GM18502 (cell line): Measurements from ENCODE around the gene GGT5.
"Not testable (repeated sequence)": the region's sequence is repeated elsewhere in the genome, so short reads cannot be mapped to it uniquely, and the experiment has no call there.

Source experiments
- ATAC-seq: cut with Tn5 transposase; IDR thresholded peaks from one replicate; pipeline ENCODE4 v1.9.1; 2021; ENCODE audit warnings: mild to moderate bottlenecking; ENCODE audit not compliant: unreplicated experiment, poor library complexity

The GGT5 gene

DNA sequence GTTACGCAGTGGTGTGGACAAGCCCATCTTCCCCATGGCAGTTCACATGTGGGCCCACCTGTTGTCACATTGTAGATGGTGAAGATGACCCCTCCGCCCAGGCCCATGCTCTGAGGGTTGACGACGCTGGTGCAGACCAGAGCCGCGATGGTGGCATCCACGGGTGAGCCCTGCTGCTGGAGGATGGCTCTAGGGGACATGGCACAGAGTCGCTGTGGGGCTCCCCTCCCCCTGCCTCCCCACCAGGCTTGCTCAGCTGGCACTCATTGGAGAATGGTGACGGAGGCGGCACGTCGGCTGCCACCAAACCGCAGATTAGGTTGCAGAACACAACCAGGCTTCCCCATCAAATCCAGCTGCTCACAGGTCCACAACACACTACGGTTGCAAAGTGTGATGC lies 11.1 kb downstream of the GGT5 start:
- ATAC-seq, result no peak

- ATAC-seq, result no peak
Observed at GRCh38 chr22:24233235-24233634, 11.6 kb downstream of the GGT5 start.

GRCh38 chr22:24232725-24233124 lies 12.2 kb downstream of the GGT5 start:
- no peak for ATAC-seq

DNA sequence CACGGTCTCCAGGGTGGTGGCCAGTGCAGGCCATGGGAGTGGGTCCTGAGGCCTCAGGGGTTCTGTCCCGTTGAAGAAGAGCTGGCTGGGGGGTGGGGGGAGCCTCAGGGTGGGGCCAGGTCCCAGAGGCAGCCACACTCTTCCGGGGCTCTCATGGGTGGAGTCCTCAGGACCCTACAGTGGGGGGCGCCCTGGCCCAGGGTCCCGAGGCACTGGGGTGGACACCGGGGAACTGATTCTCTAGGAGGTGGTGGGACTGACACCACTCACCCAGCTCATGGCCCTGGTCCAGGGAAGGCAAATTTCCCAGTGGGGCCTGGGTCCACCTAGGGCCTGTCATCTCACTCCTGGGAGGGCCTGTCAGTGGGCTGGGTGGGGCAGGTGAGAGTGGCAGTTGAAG lies 12.8 kb downstream of the GGT5 start:
- no peak for ATAC-seq

- no peak for ATAC-seq
Observed at GRCh38 chr22:24231706-24232105, 13.2 kb downstream of the GGT5 start.

- no peak for ATAC-seq
Observed at GRCh38 chr22:24230911-24231656, 13.8 kb downstream of the GGT5 start.

- ATAC-seq, result no peak
Observed at GRCh38 chr22:24225951-24226350, 18.9 kb downstream of the GGT5 start.

- ATAC-seq, result no peak
Observed at GRCh38 chr22:24225044-24225601, 19.8 kb downstream of the GGT5 start.

GRCh38 chr22:24224468-24224867 lies 20.4 kb downstream of the GGT5 start:
- no peak for ATAC-seq

DNA sequence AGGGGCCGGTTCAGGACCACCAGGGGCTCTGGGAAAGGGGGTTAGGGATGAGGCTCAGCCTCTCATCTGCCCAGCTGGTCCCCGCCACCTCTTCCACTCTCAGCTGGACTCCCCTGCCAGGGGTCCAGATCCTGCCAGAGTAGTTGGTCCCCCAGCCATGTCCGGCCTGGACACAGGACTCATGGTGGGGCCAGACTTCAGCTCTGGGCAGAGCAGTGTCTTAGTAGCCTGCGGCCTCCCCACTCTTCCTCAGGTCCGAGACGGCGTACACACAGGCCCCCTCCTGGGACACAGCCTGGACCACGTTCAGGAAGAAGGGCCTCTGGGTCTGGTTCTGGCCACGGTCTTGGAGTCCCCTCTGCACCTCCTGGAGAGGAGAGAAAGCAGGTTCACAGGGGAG lies 25.1 kb downstream of the GGT5 start:
- no peak for ATAC-seq

GRCh38 chr22:24217384-24217783 lies 27.5 kb downstream of the GGT5 start:
- ATAC-seq, result no peak

GRCh38 chr22:24216541-24217209 lies 28.2 kb downstream of the GGT5 start:
- ATAC-seq, result no peak

DNA sequence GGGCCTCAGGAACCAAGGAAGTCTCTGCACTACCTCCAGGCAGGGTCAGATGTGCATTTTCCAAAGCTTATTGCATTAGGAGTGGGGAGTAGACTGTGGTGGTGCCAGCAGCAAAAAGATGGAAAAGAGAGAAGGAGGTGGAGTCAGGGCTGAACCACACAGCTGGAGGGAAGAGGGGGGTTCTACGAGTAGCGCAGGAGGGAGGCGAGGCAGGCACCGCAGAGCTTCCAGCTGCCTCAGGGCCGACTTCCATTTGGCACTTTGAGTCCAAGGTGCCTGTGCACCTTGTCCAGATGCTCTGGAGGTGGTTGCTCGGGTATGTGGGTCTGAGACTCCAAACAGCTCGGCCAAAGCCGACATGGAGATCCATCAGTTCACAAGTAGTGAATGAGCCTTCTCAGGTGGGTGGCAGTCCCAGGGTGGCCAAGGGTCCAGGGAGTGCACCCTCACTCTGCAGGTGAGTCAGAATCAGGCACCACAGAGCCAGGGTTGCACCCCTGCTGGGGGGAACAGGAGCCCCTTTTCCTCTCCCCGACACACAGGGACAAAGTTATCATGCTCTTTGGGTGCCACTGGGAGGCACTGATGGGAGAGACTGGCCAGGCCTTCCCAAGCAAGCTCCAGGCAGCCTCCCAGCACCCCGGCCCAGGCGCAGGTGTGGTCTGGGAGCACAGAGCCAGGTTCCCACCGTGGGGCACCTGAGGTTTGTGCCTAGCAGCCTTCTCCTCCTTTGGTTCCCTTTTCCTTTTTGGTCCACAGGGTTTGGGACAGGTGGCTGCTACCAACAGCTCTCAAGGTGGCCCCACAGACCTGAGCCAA lies 30.2 kb downstream of the GGT5 start:
- no peak for ATAC-seq

GRCh38 chr22:24213111-24213510 lies 31.8 kb downstream of the GGT5 start:
- not testable (repeated sequence) for ATAC-seq

GRCh38 chr22:24211716-24212115 lies 33.2 kb downstream of the GGT5 start:
- ATAC-seq, result not testable (repeated sequence)

GRCh38 chr22:24210409-24210808 lies 34.5 kb downstream of the GGT5 start:
- not testable (repeated sequence) for ATAC-seq

GRCh38 chr22:24209687-24210086 lies 35.2 kb downstream of the GGT5 start:
- no peak for ATAC-seq

GRCh38 chr22:24209016-24209415 lies 35.9 kb downstream of the GGT5 start:
- no peak for ATAC-seq

DNA sequence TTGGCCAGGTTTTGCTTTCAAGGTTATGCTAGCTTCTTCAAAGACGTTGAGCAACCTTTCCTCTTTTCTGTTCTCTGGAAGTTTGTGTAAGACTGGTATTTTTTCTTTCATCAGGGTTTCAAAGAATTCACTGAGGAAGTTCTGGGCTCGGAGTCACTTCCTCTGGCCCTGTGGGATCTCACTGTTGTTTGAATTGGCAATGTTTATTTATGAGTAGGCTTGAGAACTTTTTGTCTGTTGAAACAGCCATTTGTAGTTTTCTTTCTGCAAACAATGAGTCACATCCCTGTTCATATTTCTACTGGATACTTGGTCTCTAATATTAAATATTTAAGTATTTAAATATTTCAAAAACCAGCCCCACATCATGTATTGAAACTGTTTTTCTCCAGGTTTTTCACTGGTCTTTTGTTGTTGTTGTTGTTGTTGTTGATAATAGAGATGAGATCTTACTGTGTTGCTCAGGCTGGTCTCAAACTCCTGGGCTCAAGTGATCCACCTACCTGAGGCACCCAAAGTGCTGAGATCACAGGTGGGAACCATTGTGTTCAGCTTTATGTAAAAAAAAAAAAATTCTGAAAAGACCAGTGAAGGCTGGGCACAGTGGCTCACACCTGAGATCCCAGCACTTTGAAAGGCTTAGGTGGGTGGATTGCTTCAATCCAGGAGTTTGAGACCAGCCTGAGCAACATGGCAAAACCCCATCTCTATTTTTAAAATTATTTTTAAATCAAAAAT lies 36.7 kb downstream of the GGT5 start:
- no peak for ATAC-seq
